Endodermal cell (in vitro differentiated cells): ENCODE measurements around the gene MXD3. TPM values are rescaled to one million over a fixed set of nuclear protein-coding genes. Genes with fewer than 3 reads are reported as not detected.

Experiments used
- DNase-seq: peaks from one replicate; pipeline ENCODE4 v3.0.0-alpha.2; 2017
- H3K27ac ChIP-seq: 2 replicates; pipeline ENCODE4 v1.5.1; 2013; ENCODE audit warnings: mild to moderate bottlenecking, low read depth, low read length, moderate library complexity
- H3K27me3 ChIP-seq: 2 replicates; pipeline ENCODE4 v1.6.1; 2013; ENCODE audit warnings: mild to moderate bottlenecking, low read length, moderate library complexity; ENCODE audit not compliant: insufficient read depth, control insufficient read depth, poor library complexity, severe bottlenecking
- H3K36me3 ChIP-seq: 2 replicates; pipeline ENCODE4 v1.7.0; 2013; ENCODE audit warnings: mild to moderate bottlenecking, low read length, moderate library complexity; ENCODE audit not compliant: control insufficient read depth, insufficient read depth
- H3K4me1 ChIP-seq: one replicate; pipeline ENCODE4 v1.7.0; 2013; ENCODE audit warnings: low read length; ENCODE audit not compliant: control insufficient read depth, insufficient read depth
- H3K4me3 ChIP-seq: 2 replicates; pipeline ENCODE4 v1.5.1; 2013; ENCODE audit warnings: mild to moderate bottlenecking, low read length, moderate library complexity
- H3K9ac ChIP-seq: 2 replicates; pipeline ENCODE4 v1.6.1; 2013; ENCODE audit warnings: mild to moderate bottlenecking, low read length, moderate library complexity; ENCODE audit not compliant: poor library complexity, severe bottlenecking; ENCODE audit errors: extremely low read depth
- H3K9me3 ChIP-seq: 2 replicates; pipeline ENCODE4 v1.6.1; 2013; ENCODE audit warnings: mild to moderate bottlenecking, low read length, moderate library complexity; ENCODE audit not compliant: control insufficient read depth
- H3K27ac Mint-ChIP-seq: 2 replicates; pipeline ENCODE4 v1.8.0; 2020; ENCODE audit warnings: mixed read lengths
- H3K27me3 Mint-ChIP-seq: 2 replicates; pipeline ENCODE4 v1.8.0; 2021; ENCODE audit warnings: mild to moderate bottlenecking, mixed read lengths; ENCODE audit not compliant: insufficient read depth
- H3K36me3 Mint-ChIP-seq: 2 replicates; pipeline ENCODE4 v1.8.0; 2020; ENCODE audit warnings: low read depth, mixed read lengths
- H3K4me1 Mint-ChIP-seq: 2 replicates; pipeline ENCODE4 v1.8.0; 2020; ENCODE audit warnings: mixed read lengths
- H3K4me3 Mint-ChIP-seq: 2 replicates; pipeline ENCODE4 v1.8.0; 2020; ENCODE audit warnings: mild to moderate bottlenecking, moderate library complexity, mixed read lengths
- H3K9me3 Mint-ChIP-seq: 2 replicates; pipeline ENCODE4 v1.8.0; 2020; ENCODE audit warnings: mild to moderate bottlenecking, mixed read lengths
- CTCF ChIP-seq: fragments of 200-600 bp; sonication (generic); conservative IDR thresholded peaks from 2 replicates; pipeline ENCODE4 v1.5.0; 2021; ENCODE audit warnings: antibody characterized with exemption, mild to moderate bottlenecking
- WGBS, 2 experiments: methylation state at CpG; one replicate each; pipeline versions ENCODE4 v1.1.5 to v1.1.7; 2013; ENCODE audit warnings: missing lambda C conversion rate in 2 of 2, mixed read lengths in 1 of 2; ENCODE audit not compliant: insufficient coverage in 1 of 2, insufficient read length in 1 of 2; 5-methylcytosine and 5-hydroxymethylcytosine counted together
- total RNA-seq, 2 donors: library from RNA; stranded (reverse); fragmentation: NEBNext Ultra II Directional in 1 of 2; extraction: Animal tissue kit (Norgen Biotek cat#: 25700) in 1 of 2; gene quantifications; 2 replicates in 1 of 2; 3 replicates in 1 of 2; pipeline ENCODE4 v1.2.1, GENCODE V29; 2021

MXD3 gene
- total RNA-seq, 2 donors from 2014 or later, result 14.2 to 20.4 TPM

GRCh38 chr5:177334155-177334551, 22.5 kb upstream of the MXD3 start:
- TF ChIP-seq CTCF, result no peak
- 94 to 96% methylated on average over 14 to 15 of the region's 15 CpGs for WGBS, 2 experiments
- H3K36me3 Mint-ChIP-seq, result peaks cover 74% of the 10 kb centered on the region

GRCh38 chr5:177333420-177334154, 21.9 kb upstream of the MXD3 start:
- Histone ChIP-seq H3K4me3 (no peak overlapping the region), H3K27me3 (no peaks in the 10 kb centered on the region), H3K4me1 (no peaks in the 10 kb centered on the region), H3K9me3 (no peaks in the 10 kb centered on the region), H3K36me3 (peaks cover 51% of the 10 kb centered on the region), H3K9ac (no peak overlapping the region), H3K27ac (no peak overlapping the region)
- DNase-seq, result no peak
- Mint-ChIP-seq H3K4me3 (no peak overlapping the region), H3K36me3 (peaks cover 71% of the 10 kb centered on the region), H3K4me1 (no peaks in the 10 kb centered on the region), H3K27ac (no peak overlapping the region), H3K27me3 (no peaks in the 10 kb centered on the region), H3K9me3 (no peaks in the 10 kb centered on the region)
- no peak for TF ChIP-seq CTCF
- 92 to 99% methylated on average over 8 to 15 of the region's 16 CpGs for WGBS, 2 experiments

More at GRCh38 chr5:177334155-177334551, 22.5 kb upstream of the MXD3 start:
- Histone ChIP-seq H3K9me3 (no peaks in the 10 kb centered on the region), H3K36me3 (peaks cover 52% of the 10 kb centered on the region), H3K27ac (no peak overlapping the region), H3K4me3 (no peak overlapping the region), H3K4me1 (no peaks in the 10 kb centered on the region), H3K27me3 (no peaks in the 10 kb centered on the region), H3K9ac (no peak overlapping the region)
- Mint-ChIP-seq H3K27ac (no peak overlapping the region), H3K27me3 (no peaks in the 10 kb centered on the region), H3K4me1 (no peaks in the 10 kb centered on the region), H3K4me3 (no peak overlapping the region), H3K9me3 (no peaks in the 10 kb centered on the region)
- DNase-seq, result no peak

- Histone ChIP-seq H3K27me3 (no peaks in the 10 kb centered on the region), H3K4me3 (no peak overlapping the region), H3K4me1 (no peaks in the 10 kb centered on the region), H3K9ac (no peak overlapping the region), H3K9me3 (no peaks in the 10 kb centered on the region), H3K27ac (no peak overlapping the region), H3K36me3 (peaks cover 49% of the 10 kb centered on the region)
- no peak for DNase-seq
- no peak for TF ChIP-seq CTCF
- 93 to 97% methylated on average over 4 to 13 of the region's 13 CpGs for WGBS, 2 experiments
- Mint-ChIP-seq H3K27me3 (no peaks in the 10 kb centered on the region), H3K36me3 (peaks cover 73% of the 10 kb centered on the region), H3K9me3 (no peaks in the 10 kb centered on the region), H3K4me1 (no peaks in the 10 kb centered on the region), H3K4me3 (no peak overlapping the region), H3K27ac (no peak overlapping the region)
Measured at GRCh38 chr5:177332896-177333260, 21.2 kb upstream of the MXD3 start.
